ENCODE results near the gene LLCFC1.

Gene LLCFC1

DNA sequence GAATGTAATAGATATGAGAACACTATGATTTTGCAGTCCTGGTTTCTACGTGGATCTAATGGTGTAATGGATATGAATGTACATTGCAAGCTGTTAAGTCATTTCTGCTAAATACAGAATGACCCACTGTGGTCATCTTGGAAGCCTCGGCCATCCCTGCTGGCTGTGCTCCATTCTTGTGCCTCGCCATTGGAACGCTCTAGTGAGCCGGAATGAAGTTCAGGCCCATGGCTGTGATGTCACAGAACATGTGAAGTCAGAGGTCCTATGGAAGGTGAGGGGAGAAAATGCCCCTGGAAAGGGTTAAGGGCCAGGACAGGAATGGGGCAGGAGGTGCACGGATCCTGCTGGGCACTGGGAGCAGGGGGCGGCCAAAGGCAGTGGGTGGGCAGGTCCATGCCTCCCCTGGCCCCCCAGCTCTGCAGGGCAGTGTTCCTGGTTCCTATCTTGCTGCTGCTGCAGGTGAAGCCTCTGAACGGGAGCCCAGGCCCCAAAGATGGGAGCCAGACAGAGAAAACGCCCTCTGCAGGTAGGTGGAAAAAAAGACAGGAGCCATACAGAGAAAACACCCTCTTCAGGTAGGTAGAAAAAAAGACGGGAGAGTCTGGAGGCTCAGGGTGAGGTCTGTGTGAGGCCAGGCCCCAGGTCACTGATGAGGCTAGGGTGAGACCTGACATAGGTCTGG, at the start of gene LLCFC1:
Gene LLCFC1 (plus strand): TSS at position 259 of the 685 bp plus-strand sequence. CDS start 138 bp downstream, at position 397.
- FAIRE-seq, result no peak

DNA sequence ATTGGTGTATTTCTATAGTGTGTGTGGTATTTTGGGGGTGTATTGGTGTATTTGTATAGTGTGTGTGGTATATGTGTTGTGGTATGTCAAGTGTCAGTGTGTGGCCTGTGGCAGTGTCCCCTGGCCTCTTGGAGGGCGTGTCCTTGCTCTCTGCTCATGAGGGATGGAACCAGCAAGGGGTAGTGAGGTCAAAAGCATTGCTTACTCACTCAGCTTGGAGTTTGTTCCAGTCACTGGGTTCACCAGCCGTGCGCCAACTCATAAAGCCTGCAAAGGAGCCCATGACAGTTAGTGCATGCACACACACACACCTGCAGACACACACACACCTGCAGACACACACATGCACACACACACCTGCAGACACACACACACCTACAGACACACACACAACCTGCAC, 49.5 kb upstream of the LLCFC1 start:
- no peak for FAIRE-seq
- DNase-seq (ENCODE audit: low spot score), result no peak

More for the DNA sequence above, at the start of gene LLCFC1:
- DNase-seq (ENCODE audit: low spot score), result no peak

DNA sequence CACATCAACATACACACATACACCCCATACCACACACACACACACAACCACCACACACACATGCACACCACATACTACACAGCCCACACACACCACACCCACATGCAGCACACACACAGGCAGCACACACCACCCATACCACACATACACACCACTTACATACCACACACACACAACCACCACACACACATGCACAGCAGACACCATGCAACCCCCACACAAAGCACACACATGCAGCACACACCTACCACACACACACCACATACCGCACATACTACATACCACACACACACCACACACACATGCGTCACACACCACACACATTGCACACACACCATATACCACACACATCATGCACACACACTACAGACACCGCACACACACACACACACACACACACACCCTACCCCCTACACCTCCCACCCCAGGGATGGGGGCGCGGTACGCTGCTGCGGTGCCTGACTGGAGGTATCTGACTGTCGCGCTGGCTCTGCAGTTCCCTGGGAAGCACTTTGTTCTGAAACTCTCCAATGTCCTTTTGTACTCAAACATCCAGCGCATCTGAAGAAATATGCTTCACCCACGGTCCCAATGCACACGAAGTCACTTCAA, 48.3 kb upstream of the LLCFC1 start:
- DNase-seq (ENCODE audit: low spot score) (no peak), FAIRE-seq (no peak)

DNA sequence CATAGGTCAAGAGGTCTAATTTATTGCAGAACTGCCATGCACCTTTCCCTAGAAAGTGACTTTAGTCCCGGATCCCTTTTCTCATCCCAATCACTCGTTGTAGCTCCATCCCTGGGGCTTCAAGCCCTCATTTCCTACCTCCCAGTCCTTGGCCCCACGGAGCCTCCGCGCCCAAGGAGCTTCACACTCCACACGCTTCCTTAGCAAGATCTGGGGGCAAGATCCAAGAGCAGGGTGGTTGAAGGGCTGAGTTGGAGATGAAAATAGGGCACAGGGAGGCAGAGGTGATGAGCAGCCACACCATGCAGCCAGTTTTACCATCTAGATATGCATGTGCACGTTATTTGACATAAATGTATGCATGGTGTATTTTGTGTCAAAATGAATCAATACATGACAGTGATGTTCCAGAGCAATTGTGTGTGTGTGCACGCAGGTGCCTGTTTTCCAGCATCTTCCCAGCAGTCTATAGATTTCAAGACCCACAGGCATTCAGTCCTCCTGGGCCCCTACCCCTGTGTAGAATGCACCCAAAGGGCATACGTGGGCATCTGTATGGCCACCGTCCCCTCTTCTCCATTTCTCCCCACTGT, 47.7 kb upstream of the LLCFC1 start:
- DNase-seq (ENCODE audit: low spot score) (no peak), FAIRE-seq (no peak)

DNA sequence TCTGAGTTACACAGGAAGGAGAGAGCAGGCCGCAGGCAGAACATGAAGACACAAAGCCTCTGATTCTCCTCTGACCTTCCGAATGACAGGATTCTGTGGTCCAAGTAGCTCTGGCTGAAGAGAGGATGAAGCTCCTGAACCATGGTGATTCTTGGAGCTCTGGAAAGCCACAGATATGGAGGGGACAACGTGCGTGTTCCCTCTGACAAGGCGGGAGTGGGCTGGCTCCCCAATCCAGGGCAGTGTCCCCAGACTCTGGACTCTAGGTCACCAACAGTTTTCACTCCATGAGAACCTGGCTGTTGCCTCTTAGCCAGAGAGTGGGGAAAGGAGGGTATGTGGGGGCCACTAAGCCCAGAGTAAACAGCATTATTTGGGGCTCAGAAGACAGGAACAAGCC, 46.3 kb upstream of the LLCFC1 start:
- DNase-seq (ENCODE audit: low spot score) (no peak), FAIRE-seq (no peak)

DNA sequence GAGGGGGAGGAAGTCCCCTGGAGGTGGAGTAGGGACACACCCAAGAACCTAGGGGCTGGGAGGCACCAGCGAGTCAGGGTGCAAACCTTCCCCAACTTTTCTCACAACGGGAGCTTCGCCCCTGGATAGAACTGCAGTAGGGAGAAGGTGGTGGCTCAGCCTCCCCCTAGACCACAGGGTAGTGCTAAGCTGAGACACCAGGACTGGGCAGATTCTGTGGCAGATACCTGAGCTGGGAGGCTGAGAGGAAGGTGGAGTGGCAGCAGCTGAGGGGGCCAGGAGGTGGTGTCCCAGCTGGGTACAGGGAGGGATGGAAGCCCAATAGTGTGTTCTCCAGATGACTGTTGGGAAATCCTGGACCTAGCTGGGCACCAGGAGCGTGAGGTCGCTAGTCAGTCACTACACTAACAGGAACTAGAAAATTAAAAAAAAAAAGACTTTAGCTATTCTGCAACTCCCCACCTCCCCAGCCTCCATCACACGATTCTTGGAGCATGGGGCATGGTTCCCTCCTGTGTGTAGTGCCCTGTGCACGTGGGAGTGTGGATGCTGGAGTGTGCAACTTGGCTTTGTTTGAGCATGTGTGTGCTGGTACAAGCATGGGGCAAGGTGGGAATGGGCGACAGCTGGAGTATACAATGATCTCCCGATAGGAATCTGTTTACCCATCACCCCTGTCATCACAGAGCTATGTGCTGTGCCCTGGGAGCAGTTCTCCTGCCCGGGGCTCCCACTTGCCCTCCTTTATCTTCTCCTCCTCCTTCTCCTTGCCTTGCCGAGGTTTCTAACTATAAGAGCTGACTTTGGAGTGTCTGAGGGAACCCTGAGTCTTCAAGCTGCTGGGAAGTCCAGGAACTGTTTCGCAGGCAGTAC, 44.9 kb upstream of the LLCFC1 start:
- DNase-seq (ENCODE audit: low spot score) (no peak), FAIRE-seq (no peak)

DNA sequence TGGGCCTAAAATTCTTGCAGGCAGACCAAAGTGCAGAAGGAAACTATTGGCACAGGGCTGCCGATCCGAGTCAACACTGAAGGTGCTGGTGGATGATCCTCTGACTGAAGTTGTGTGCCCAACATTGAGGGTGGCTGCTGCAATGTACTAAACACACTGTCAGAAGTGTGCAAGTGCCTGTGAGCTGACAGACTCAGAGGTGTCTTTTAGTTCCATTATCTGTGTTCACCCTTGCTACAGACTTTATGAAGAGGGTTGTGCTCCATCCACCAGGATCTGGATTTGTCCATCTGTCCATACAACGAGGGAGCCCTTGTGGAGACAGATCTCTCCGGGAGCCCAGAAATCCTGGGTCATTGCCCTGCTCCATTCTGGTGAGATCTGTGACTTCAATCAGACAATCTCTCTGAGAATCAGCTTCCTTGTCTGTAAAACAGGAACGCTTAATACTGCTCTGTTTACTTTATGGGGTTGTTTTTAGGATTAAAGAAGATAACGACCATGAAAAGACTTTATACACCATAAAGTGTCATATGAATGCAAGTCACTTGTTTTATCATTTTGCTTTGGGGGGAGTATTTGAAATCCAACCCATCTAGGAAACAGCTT, 44.2 kb upstream of the LLCFC1 start:
- FAIRE-seq (no peak), DNase-seq (ENCODE audit: low spot score) (no peak)

DNA sequence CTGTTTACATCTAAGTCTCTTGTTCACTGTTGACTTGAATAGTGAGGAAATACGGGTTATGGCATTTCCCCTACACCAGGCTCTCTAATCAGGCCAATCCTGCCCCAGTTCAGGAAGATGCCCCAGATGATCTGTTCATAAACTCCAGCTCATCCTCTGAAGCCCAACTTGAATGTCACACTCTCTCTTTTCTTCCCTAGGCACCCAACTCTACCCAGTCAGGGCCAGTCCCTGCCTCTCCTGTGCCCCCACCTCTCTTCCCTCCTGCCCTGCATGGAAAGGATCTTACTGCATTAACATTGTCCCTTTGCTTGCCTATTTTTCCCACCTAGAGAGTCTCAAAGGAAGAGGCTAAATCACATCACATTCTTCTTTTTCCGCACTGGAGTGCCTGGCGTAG, 43.1 kb upstream of the LLCFC1 start:
- FAIRE-seq, result no peak
- DNase-seq (ENCODE audit: low spot score), result no peak

DNA sequence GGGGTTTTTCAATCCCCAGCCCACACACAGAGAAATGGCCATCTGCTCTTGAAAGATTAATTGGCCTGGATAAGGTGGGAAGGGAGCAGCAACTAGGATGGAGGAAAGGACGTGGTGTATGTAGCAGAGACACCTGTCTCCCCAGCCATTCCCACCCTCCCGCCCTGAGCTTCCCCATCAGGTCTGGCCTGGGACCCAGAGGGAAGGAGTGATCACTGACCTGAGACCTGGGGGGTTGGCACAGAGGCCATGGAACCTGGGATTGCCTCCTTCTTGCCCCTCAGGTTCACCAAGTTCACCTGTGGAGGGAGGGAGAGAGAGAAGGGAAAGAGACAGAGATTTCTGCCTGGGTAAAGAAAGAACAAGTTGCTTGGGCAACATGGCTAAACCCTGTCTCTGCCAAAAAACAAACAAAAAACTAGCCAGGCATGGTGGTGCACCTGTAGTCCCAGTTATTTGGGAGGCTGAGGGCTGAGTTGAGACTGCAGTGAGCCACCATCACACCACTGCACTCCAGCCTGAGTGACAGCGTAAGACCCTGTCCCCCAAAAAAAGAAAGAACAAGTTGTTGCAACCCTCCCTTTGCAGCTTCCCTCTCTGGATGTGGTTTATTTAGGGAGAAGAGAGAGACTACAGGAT, 42.4 kb upstream of the LLCFC1 start:
- FAIRE-seq, result no peak
- no peak for DNase-seq (ENCODE audit: low spot score)

DNA sequence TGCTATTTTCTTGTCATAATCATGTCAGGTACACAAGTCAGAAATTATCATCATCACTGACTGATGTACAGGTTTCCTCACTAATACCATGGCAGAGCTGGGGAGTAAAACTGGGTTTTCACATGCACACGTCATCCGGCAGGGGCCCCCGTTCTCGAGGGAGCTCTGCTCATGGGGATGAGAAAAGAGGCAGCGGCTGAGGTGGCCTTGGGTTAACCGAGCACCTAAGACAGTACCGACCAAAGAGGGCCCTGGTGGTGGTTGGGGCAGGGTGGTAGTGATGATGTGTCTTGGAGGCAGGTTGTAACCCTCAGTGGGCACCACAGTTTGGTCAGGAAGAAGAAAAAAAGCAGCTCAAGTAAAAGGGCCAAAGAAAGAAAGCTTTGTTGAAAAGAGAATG, 41.6 kb upstream of the LLCFC1 start:
- DNase-seq (ENCODE audit: low spot score), result no peak
- FAIRE-seq, result no peak

DNA sequence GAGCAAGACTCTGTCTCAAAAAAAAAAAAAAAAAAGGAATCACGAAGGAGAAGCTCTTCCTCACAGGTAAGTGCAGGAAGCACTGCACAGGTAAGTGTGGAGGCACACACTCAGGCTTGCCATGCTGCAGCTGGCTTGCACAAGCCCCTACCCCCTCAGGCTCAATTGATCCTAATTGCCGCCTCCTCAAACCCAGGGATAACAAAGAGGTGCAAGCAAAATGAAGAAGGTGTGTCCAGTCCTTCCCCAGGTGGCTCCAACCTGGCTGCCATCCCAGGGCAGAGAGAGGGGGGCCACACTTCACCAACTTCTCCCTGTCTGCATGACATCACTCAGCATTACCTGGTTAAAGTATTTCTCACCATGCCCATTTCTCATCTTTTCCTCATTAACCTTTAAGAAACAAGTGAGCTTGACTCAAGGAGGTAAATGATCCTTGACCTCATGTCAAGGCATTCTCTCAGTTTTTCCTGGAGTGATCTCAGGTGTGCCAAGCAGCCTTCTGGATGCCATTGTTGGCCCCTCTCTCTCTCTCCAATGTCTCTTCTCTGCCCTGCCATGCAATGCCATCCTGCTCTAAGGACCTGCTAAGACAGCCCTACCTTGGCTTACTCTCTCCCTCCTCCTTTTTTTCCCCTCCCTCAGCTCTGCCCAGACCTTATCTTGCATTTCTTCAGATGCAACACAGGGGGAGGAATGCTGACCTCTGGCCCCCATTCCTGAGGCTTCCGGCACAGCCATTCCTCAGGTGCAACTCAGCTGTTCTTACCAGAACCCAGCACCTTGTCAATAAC, 40.7 kb upstream of the LLCFC1 start:
- no peak for FAIRE-seq
- no peak for DNase-seq (ENCODE audit: low spot score)

DNA sequence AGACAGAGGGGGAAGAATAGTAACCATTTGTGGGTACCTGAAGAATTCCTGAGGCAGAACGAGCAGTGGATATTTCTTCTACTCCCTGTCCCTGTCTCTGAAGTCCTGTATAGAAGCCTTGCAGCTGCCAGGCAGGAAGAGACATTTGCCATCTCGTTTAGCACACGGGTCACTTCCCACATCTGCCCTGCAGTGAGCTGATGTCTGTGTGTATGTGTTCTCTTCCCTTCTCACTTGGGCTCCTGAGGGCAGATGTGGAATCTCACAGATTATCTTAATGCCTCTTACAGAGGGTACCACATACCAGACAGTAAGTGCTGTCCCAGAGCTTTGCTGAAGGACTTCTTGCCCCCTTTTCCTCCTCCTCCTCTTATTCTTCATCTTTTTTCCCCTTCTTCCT, 39.6 kb upstream of the LLCFC1 start:
- DNase-seq (ENCODE audit: low spot score) (no peak), FAIRE-seq (no peak)

DNA sequence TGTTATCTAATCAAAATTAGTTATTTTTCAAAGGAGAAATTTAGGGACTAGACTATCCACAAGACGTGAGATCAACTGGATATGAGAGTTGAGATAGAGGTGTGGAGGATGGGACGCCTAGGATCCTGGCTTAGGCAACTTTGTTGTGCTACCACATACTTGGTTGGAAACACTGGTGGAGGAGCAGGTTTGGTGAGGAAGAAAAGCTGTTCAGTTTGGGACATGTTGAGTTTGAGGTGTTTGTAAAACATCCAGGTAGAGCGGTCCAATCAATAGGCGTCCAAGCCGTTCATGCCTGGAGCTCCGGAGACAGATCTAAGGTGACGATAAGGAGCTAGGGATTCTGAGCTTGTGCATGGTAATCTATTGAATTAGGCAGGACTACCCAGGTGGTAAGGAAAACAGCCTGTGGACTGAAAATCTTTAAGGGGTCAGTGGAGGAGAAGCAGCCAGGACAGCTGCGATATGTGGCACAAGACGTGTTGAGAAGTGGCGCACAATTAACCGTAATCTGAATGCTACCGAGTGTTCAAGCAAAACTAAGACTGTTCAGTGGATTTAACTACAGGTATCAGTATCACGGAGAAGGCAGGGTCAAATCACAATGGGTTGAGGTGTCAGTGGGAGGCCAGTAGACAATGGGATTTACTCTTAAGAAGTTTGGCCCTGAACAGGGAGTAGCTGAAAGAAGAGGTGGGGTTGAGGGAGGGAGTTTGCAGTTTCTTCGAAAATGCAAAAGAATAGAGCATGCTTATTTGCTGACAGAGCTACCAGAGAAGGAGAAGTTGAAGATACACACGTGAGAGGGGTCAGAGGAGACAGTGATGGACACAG, 37.6 kb upstream of the LLCFC1 start:
- no peak for FAIRE-seq

DNA sequence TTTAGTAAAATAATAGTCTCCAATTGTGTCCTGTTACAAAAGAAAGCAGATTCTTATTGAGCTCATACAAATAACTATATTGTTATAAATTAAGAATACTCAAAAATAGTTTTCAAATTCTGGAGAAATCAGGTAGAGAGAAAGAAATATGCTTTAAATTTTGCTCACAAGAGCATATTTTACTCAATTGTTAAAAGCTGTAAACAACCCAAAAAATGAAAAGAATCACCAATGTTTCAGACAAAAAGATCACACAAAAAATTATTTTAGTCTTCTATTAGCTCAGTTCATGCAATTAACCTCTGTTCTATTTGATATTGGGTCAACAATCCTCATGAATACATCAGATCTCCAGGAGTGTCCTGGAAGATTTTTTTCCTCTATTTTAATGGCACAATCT, 35.2 kb upstream of the LLCFC1 start:
- DNase-seq (ENCODE audit: low spot score) (no peak), FAIRE-seq (no peak)

More for the DNA sequence above, 37.6 kb upstream of the LLCFC1 start:
- DNase-seq (ENCODE audit: low spot score), result no peak

DNA sequence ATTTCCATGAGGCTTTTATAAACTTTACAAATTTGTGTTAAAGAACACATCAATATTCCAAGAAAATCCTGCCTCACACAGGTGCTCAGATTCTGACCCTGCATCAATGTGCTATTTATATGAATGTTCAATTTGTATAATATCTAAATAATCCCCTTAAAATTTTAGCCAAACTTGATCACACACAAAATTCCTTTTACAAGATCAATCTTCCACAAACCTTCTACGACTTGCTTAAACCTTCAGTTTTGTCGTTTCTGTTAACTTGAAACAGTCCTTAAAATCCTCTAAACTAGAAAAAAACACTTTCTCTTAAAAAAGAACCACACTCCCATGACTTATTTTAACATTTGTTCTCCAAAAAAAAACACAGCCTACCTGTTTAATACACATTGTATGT, 33.5 kb upstream of the LLCFC1 start:
- no peak for DNase-seq (ENCODE audit: low spot score)
- no peak for FAIRE-seq

DNA sequence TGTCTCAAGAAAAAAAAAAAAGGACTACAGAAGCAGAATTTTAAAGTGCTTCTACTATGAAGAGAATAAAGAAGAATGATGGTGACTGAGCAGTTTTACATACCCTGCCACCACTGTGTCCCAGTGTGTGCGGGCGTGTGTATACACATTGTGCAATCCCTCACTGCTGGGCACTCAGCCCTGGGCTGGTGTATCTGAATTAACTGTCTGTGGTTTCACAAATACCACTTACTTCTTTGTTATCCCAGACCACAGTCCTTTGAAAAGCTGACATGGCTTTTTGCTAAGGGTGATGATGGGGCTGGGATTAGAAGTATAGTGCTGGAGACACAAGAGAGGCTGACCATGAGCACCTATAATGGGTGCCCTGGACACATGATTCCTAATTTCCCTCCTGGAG, 32.6 kb upstream of the LLCFC1 start:
- DNase-seq (ENCODE audit: low spot score) (no peak), FAIRE-seq (no peak)

DNA sequence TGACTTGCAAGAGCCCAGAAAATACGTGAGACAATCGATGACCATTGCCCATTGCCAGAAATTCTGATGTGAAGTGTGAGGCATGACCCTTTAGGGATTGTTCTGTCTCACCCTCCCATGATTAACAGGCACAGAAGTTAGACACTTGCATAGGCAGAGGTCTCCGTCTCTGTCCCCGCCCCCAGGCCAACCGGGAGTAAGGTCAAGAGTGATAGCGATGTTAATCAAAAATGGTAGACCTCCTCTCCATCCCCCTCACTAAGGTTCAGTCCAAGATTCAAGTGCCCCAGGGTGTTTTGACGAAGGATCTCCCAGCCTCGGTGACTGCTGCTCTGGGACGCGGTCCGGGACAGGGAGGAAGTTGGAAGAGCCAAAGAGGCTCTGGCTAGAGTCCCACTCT, 31.0 kb upstream of the LLCFC1 start:
- DNase-seq (ENCODE audit: low spot score) (no peak), FAIRE-seq (no peak)

DNA sequence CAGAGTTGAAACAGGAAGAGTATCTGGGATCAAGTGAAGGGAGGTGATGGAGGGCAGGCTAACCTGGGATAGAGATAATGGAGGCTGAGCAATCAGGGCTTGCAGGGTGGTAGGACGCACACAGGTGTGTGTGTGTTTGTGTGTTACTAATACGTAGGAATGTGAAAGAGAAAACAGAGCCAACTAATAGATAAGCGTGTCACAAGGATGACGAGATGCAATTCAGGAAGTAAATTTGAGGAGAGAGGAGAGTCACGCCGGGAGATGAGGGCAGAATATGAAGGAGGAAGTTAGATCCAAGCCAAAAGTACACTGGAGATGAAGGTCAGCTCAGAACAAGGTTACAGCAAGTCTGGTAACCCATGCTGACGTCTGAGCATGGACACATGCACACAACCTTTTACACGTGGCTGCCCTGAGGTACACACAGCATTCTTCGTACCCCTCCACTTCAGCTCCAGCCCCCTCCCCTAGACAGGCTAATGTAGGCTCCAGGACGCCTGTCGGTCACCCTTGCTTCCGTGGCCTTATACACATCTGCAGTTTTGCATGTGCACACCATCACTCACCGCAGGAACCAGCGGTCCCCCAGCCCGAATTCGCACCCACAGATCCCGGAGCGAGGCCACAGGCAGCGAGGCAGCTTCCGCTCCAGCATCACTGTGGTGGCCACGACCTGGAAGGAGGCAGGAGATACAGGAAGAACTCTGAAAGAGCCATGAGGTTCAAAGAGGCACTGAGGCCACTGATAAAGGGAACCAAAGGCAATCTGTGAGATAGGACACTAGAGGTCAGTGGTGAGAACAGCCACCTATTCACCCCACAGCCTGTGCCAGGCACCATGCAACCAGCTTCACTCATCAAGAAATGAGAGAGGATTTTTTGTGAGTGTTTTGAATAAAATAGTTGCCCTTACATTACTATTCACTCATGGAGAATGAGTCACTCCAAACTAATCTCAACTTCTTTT, 30.1 kb upstream of the LLCFC1 start:
- no peak for DNase-seq (ENCODE audit: low spot score)
- no peak for FAIRE-seq
